GM18870 (cell line): ENCODE results near the gene RARRES2.
"Not testable (repeated sequence)": the region's sequence is repeated elsewhere in the genome, so short reads cannot be mapped to it uniquely, and the experiment has no call there.

Experiments used
- ATAC-seq: cut with Tn5 transposase; IDR thresholded peaks from one replicate; pipeline ENCODE4 v1.9.1; 2021; ENCODE audit warnings: moderate library complexity; ENCODE audit not compliant: unreplicated experiment

The RARRES2 gene

DNA sequence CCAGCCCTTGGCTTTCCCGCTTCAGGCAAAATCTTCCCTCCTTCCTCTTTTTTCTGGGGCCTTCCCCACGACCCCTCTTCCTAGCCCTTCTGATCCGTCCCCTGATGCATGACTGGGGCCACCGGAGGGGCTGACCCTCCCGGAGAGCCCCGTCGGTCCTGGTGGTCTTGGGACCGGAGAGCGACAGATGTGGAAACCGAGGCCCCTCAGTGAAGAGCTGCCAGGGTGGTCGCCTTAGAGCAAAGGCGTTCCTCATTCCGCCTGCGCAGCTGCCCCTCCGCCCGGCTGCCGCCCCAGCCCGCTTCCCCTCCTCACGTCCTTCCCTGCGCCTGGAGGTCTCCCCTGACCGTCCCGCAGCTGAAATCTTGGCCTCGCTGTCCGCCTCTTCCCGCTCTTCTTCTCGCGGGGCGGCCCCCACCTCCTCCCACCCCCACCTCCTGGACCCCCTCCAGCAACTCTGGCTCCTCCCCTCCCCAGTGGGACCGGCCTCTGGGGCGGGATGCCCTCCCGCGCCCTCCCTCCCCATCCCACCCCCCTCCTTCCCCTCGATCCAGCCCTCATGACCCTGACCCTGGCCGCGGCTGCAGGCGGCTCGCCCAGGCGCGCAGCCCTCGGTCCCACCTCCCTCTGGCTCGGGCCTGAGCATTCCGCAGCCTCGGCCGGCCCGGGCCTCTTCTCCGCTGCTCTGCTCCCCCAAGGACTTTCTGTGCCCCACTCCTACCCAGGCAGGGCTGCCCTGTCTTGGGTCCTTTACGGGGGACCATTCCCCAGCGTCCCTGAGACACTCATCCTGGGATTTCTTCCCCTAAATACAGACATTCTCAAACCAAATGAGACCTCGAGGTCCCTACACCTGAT is at the start of gene RARRES2:
RARRES2 (minus strand) TSS at position 367 of the 858 bp plus-strand sequence. CDS start 1,020 bp downstream, outside the sequence.
- no peak for ATAC-seq

DNA sequence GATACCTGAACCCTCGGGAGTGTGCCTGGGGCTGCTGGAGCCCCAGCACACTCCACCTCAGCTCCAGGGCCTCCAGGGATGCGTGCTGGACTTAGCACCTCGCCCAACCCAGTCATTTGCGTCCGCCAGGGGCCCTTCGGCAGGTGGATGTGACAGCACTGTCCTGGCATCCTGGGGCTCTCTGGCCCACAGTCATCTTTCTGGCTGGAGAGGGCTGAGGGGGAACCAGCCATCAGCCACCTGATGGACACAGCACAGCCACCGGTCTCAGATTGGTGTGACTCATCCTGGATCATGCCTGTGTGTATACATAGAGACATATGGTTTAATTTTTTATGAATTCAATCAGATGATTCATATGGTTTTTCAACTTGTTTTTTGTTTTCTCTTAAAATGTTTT is 48.8 kb upstream of the RARRES2 start:
- ATAC-seq, result no peak

DNA sequence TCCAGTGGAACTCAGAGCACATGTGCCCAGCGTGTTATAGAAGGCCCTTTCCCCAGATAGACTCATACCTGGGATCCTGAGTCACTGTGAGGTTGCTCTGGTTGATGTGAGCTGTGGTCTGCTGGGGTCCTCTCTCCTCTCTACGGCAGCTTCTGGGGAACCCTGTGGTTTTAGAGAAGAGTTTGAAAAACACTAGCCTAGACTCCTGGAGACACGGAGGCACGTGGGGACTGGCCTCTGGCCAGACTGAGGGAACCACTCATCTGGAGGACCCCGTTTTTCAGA is 48.0 kb upstream of the RARRES2 start:
- no peak for ATAC-seq

DNA sequence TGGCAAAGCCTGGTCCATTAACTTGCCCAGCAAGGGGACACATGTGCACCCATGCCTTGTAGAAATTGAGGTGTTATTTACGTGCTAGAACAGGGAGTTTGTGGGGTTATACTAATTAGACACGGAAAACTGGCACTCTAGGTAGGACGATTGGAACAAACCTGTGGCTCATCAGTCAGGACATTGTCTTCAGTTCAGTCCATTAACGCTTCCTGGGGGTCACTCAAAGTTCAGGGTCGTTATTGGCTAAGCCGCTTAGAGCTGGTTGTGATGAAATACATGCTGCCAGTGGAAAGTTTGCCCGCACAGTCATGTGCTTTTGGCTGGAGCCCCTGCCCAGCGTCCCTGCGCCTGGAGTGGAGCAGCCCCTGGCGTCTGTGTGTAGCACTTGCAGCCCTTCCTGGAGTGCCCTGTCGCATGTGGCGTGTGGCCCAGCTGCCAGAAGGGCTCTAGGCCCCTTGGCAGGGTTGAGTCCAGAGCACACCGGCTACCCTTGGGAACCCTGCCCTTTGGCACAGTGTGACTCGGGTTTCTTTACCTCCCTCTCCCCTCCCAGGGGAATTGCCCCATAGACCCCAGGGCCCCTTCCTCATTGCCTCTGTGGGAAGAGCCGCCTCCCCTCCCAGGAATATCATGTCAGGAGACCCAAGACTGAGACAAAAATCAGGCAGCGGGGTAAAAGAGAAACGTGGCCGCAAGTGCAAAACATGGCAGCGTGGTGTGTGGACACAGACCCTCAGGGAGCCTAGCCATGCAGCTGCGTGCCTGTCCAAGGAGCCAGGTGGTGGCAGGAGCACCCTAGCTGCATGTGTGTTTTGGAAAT is 47.5 kb upstream of the RARRES2 start:
- ATAC-seq, result no peak

GRCh38 chr7:150388306-150388705 is 46.9 kb upstream of the RARRES2 start:
- no peak for ATAC-seq

DNA sequence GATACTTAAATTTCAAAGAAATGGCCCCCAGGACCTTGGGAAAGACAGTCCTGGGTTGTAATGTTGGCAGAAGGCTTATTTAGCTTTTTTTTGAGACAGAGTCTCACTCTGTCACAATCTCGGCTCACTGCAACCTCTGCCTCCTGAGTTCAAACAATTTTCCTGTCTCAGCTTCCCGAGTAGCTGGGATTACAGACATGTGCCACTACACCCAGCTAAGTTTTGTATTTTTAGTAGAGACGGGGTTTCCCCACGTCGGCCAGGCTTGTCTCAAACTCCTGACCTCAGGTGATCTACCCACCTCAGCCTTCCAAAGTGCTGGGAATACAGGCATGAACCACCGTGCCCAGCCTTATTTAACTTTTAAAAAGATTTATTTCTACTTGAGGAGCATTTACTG is 44.5 kb upstream of the RARRES2 start:
- not testable (repeated sequence) for ATAC-seq

DNA sequence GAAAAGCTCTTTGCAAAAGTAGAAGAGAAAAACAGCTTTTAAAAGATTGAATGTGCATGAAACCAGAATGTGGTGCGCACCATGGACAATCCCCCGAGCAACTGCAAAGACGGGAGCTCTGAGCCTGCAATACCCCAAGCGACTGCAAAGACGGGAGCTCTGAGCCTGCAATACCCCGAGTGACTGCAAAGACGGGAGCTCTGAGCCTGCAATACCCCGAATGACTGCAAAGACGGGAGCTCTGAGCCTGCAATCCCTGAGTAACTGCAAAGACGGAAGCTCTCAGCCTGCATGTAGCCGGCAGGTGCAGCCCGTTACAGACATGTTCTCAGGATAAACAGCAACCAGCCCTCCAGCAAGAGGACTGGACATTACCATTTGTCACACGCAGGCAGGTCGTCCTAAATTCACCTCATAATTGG is 43.9 kb upstream of the RARRES2 start:
- no peak for ATAC-seq

- ATAC-seq, result no peak
These were observed 43.2 kb upstream of the RARRES2 start for GRCh38 chr7:150384406-150385301.

- ATAC-seq, result no peak
These were observed 42.4 kb upstream of the RARRES2 start for GRCh38 chr7:150383710-150384397.

- no peak for ATAC-seq
These were observed 41.4 kb upstream of the RARRES2 start for GRCh38 chr7:150382844-150383225.

GRCh38 chr7:150382123-150382843 is 40.9 kb upstream of the RARRES2 start:
- no peak for ATAC-seq

- ATAC-seq, result no peak
These were observed 40.3 kb upstream of the RARRES2 start for GRCh38 chr7:150381785-150382122.

DNA sequence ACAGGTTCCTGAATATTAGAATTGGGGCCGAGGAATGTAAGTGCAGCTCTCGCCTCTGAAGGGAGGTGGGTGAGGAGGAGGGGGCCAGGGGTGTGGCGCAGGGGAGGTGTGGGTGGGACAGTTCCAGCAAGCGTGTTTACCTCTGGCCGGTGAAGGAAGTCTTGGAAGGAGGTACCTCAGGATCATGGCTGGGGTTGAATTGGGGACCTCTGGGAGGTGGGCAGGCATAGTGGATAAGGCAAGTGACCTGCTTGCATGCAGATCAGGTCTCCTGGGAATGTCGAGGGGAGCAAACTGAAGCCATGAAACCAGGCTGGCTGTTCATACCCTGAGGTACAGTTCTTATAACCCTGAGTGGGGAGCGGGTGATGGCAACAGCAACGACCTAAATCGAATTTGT is 39.7 kb upstream of the RARRES2 start:
- no peak for ATAC-seq

DNA sequence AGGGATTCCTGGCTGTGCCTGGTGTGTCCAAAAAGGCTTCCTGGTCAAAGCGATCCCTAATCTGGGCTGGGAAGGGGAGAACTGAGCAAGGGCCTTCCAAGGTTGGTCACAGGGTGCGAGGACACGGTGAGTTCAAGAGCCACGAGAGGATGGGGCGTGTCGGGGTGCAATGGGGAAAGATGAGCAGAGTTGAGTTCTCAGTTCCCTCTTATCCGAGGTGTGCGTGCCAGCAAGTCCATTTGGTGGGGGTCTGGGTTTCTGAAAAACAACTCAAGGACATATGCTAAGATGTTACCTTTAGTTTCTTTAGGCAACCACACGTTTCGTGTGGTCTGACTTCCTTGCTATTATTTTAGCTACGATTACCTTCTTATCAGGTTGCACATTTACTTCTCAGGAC is 39.0 kb upstream of the RARRES2 start:
- ATAC-seq, result no peak

- no peak for ATAC-seq
These were observed 38.3 kb upstream of the RARRES2 start for GRCh38 chr7:150379441-150380379.

DNA sequence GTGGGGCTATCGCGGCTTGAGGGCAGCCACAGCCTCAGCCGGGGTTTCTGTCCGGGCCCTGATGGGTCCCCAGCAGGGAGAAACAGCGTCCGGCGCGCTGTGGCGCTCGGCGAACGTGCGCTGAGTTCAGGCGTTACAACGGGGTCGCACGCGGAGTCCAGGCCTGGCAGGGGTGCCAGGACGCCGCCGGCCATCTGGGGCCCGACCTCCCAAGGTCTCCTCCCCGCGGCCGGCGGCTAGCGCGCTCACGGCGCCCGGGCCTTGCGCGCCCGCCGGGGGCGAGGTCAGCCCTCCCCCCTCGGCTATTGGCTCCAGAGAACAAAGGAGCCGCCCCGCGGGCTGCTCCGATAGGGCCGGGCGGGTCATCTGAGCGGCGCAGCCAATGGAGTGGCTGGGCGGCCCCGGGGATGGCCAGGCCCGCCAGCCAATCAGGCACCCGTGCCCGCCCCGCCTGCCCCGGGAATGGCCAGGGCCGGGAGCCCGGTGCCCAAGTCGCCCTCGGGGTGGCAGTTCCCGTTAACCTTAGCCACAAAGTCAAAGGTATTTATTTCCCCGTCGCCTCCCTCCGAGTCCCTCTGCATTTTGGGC is 37.5 kb upstream of the RARRES2 start, which contains the start of gene ZNF775:
ZNF775 (plus strand) TSS at position 478 of the 588 bp plus-strand sequence. CDS start 9,141 bp downstream, outside the sequence.
- ATAC-seq, result peak; percentile 36

GRCh38 chr7:150378115-150378852 is 36.9 kb upstream of the RARRES2 start:
- no peak for ATAC-seq

DNA sequence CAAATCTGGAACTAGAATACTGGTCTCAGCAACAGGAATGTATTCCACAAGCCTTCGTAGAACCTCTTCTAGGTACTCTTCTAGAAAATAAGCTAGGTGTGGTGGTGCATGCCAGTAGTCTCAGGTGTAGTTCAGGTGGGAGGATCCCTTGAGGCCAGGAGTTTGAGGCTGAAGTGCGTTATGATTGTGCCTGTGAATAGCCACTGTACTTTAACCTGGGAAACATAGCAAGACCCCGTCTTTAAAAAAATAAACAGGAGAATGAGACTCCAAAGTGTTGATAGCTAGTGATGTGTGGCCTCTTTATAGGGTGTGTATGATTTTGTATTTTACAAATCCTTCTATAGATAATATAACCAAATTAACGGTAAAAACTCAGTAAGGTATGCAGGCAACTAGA is 36.2 kb upstream of the RARRES2 start:
- no peak for ATAC-seq
